ENCODE measurements around the gene GRID2. TPM values are rescaled to one million over a fixed set of nuclear protein-coding genes. Genes with fewer than 3 reads are reported as not detected.

GRID2 gene
- total and polyA plus RNA-seq, 10 of the 15 experiments (the other 5 are each of a cell fraction or from before 2014, with no cell fraction given), result not detected

DNA sequence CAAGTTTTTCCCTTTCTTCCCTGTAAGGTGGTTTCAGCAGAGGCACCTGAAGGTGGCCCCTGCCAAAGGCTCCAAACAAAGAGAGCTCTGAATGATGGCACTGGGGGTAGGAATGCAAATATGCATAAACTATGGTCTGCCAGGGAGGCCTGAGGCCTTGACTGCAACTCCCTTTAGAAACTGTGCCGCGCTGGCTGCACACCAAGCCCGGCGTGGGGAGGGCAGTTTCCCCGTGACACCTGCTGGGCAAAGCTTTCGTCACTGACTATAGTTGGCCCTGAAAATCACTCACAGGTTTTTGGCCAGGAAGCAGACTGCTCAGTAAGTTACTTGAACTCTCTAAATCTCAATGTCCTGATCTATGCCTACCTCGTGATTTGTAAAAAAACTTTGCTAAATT is 1427.0 kb downstream of the GRID2 start (continued):
- TF ChIP-seq, protein P1, sequence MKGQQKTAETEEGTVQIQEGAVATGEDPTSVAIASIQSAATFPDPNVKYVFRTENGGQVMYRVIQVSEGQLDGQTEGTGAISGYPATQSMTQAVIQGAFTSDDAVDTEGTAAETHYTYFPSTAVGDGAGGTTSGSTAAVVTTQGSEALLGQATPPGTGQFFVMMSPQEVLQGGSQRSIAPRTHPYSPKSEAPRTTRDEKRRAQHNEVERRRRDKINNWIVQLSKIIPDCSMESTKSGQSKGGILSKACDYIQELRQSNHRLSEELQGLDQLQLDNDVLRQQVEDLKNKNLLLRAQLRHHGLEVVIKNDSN (IDR thresholded peaks at IDR 0.05; ENCODE audit: borderline replicate concordance, extremely low read length, insufficient read depth, low read depth, low read length), result no peak
- TF ChIP-seq CREM (IDR thresholded peaks at IDR 0.05; ENCODE audit: low read depth) (no peak), RAD51 (IDR thresholded peaks at IDR 0.05) (no peak)
- TF ChIP-seq, protein P2, sequence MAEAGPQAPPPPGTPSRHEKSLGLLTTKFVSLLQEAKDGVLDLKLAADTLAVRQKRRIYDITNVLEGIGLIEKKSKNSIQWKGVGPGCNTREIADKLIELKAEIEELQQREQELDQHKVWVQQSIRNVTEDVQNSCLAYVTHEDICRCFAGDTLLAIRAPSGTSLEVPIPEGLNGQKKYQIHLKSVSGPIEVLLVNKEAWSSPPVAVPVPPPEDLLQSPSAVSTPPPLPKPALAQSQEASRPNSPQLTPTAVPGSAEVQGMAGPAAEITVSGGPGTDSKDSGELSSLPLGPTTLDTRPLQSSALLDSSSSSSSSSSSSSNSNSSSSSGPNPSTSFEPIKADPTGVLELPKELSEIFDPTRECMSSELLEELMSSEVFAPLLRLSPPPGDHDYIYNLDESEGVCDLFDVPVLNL (IDR thresholded peaks at IDR 0.05; ENCODE audit: low read depth, low read length), result no peak
- TF ChIP-seq, protein P3, sequence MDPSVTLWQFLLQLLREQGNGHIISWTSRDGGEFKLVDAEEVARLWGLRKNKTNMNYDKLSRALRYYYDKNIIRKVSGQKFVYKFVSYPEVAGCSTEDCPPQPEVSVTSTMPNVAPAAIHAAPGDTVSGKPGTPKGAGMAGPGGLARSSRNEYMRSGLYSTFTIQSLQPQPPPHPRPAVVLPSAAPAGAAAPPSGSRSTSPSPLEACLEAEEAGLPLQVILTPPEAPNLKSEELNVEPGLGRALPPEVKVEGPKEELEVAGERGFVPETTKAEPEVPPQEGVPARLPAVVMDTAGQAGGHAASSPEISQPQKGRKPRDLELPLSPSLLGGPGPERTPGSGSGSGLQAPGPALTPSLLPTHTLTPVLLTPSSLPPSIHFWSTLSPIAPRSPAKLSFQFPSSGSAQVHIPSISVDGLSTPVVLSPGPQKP (IDR thresholded peaks at IDR 0.05; ENCODE audit: low read depth, low read length), result no peak

DNA sequence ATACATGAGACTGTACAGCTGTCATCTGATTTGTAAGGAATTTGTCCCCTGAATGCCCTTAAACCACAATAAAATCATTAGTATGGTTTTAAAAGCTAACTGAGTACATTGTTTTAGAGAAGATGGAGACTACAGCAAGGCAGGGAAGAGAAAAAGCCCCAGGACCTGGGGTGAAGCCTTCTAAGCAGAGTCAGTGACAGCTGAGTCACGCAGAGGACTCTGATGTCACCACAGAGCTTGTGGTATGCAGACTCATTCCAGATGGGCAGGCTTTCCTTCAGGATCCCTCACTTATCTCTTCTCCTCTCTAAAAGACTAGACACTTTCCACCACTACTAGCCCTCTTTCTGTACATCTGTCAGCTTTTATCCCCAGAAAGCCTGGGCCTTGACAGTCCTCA is 1427.7 kb downstream of the GRID2 start:
- Histone ChIP-seq H4K20me1 (ENCODE audit: control insufficient read depth, insufficient read depth) (no peaks in the 10 kb centered on the region), H3K4me3 (no peak overlapping the region), H3K4me2 (ENCODE audit: control insufficient read depth, insufficient read depth) (no peak overlapping the region), H3K27me3 (replicated peaks in 1 of 2; ENCODE audit: control insufficient read depth in 2 of 2, insufficient read depth in 2 of 2, low read length in 1 of 2) (no peaks in the 10 kb centered on the region), H2AFZ (ENCODE audit: control insufficient read depth, low read depth, low read length) (no peak overlapping the region), H3K9me3 (replicated peaks; ENCODE audit: control insufficient read depth, insufficient read depth, low read length) (no peaks in the 10 kb centered on the region), H3K79me2 (ENCODE audit: control insufficient read depth, insufficient read depth, low read length) (no peaks in the 10 kb centered on the region), H3K4me1 (ENCODE audit: control insufficient read depth, insufficient read depth, low read length) (no peaks in the 10 kb centered on the region), H3K9ac (ENCODE audit: control insufficient read depth, insufficient read depth, low read length) (no peak overlapping the region), H3K36me3 (ENCODE audit: control insufficient read depth in 2 of 2, insufficient read depth in 2 of 2, low read length in 1 of 2) (no peaks in the 10 kb centered on the region), H3K27ac (ENCODE audit: control insufficient read depth, insufficient read depth) (no peak overlapping the region)
- intact Hi-C loops (cut with micrococcal nuclease; ENCODE audit: unreplicated experiment) (no loop called here), in situ Hi-C loops (cut with MboI) (no loop called here)
- SMC1A ChIA-PET (ENCODE audit: uncharacterized antibody, unreplicated experiment), result interaction anchor here (0.8 to 1.6 kb wide), 5 partner anchors 8 to 38 kb away, joined by 3 to 4 read pairs (median 3); no protein-coding TSS in a partner anchor
- TF ChIP-seq ZZZ3 (IDR thresholded peaks at IDR 0.05; ENCODE audit: control insufficient read depth, insufficient read length, low read depth) (no peak), EGR1 (IDR thresholded peaks at IDR 0.05; ENCODE audit: borderline replicate concordance in 1 of 2, low read depth in 2 of 2, low read length in 2 of 2) (no peak), POLR2A (IDR thresholded peaks at IDR 0.05; ENCODE audit: low read depth, low read length) (no peak), NFXL1 (IDR thresholded peaks at IDR 0.05; ENCODE audit: borderline replicate concordance) (no peak), SP1 (IDR thresholded peaks at IDR 0.05; ENCODE audit: low read depth, low read length) (no peak), BMI1 (IDR thresholded peaks at IDR 0.05; ENCODE audit: borderline replicate concordance) (no peak), TCF7 (IDR thresholded peaks at IDR 0.05; ENCODE audit: borderline replicate concordance) (no peak), SUPT20H (IDR thresholded peaks at IDR 0.05; ENCODE audit: borderline replicate concordance, control insufficient read depth, low read depth, low read length) (no peak)
- POLR2A ChIA-PET, result no interaction called here
- DNase-seq (ENCODE audit: low read depth, low spot score), result no peak
- 95% methylated on average over 1 of the region's 1 CpG for WGBS (ENCODE audit: insufficient coverage, insufficient replicate concordance, low lambda C conversion rate, missing lambda C conversion rate)
- RAD21 ChIA-PET (ENCODE audit: unreplicated experiment), result interaction anchor here (0.7 kb wide), 1 partner anchor 33 kb away, joined by 3 read pairs; no protein-coding TSS in a partner anchor
- BruUV-seq (replicated peaks), result no TSS peak
- CTCF ChIA-PET, result interaction anchor here (1.3 kb wide), 1 partner anchor 21 kb away, joined by 3 read pairs; no protein-coding TSS in a partner anchor
- FAIRE-seq, result no peak
- peak; percentile 45; the same call in 2 of the 3 replicates for ATAC-seq

Data from GM12878 (cell line).